Activated T-cell treated with anti-CD3 and anti-CD28 coated beads, Interleukin-2, amount 50 U/mL, for 72 hours (primary cell): ENCODE measurements around the gene TPRA1. TPM values are rescaled to one million over a fixed set of nuclear protein-coding genes. Genes with fewer than 3 reads are reported as not detected.

Experiments used
- ATAC-seq, 2 donors: fragments of 150-1000 bp; cut with Tn5 transposase; replicated peaks in 1 of 2; 2 replicates each; pipeline ENCODE4 v1.10.0; 2021; ENCODE audit warnings: moderate library complexity in 2 of 2, mild to moderate bottlenecking in 1 of 2
- DNase-seq, 2 donors: peaks; one replicate each; pipeline ENCODE4 v3.0.0; 2021 to 2022; ENCODE audit warnings: mixed read lengths in 1 of 2
- H3K27ac Mint-ChIP-seq: one replicate; pipeline ENCODE4 v1.8.0; 2022; ENCODE audit warnings: mild to moderate bottlenecking, moderate library complexity, mixed read lengths
- H3K27me3 Mint-ChIP-seq: one replicate; pipeline ENCODE4 v1.8.0; 2022; ENCODE audit warnings: low read depth, mixed read lengths
- H3K36me3 Mint-ChIP-seq, 2 donors: one replicate each; pipeline ENCODE4 v1.8.0; 2022; ENCODE audit warnings: mixed read lengths in 2 of 2, mild to moderate bottlenecking in 1 of 2; ENCODE audit not compliant: insufficient read depth in 2 of 2
- H3K4me1 Mint-ChIP-seq: one replicate; pipeline ENCODE4 v1.8.0; 2022; ENCODE audit warnings: low read depth, mixed read lengths
- H3K4me3 Mint-ChIP-seq, 2 donors: one replicate each; pipeline ENCODE4 v1.8.0; 2022; ENCODE audit warnings: mild to moderate bottlenecking in 2 of 2, mixed read lengths in 2 of 2, moderate library complexity in 2 of 2
- H3K9me3 Mint-ChIP-seq, 2 donors: one replicate each; pipeline ENCODE4 v1.8.0; 2022; ENCODE audit warnings: mixed read lengths in 2 of 2
- total RNA-seq, 2 donors: library from RNA; stranded (reverse); gene quantifications; one replicate each; pipeline ENCODE4 v1.2.3, GENCODE V29; 2022

Gene TPRA1
- total RNA-seq, 2 donors from 2014 or later: 31.1 to 39.0 TPM

DNA sequence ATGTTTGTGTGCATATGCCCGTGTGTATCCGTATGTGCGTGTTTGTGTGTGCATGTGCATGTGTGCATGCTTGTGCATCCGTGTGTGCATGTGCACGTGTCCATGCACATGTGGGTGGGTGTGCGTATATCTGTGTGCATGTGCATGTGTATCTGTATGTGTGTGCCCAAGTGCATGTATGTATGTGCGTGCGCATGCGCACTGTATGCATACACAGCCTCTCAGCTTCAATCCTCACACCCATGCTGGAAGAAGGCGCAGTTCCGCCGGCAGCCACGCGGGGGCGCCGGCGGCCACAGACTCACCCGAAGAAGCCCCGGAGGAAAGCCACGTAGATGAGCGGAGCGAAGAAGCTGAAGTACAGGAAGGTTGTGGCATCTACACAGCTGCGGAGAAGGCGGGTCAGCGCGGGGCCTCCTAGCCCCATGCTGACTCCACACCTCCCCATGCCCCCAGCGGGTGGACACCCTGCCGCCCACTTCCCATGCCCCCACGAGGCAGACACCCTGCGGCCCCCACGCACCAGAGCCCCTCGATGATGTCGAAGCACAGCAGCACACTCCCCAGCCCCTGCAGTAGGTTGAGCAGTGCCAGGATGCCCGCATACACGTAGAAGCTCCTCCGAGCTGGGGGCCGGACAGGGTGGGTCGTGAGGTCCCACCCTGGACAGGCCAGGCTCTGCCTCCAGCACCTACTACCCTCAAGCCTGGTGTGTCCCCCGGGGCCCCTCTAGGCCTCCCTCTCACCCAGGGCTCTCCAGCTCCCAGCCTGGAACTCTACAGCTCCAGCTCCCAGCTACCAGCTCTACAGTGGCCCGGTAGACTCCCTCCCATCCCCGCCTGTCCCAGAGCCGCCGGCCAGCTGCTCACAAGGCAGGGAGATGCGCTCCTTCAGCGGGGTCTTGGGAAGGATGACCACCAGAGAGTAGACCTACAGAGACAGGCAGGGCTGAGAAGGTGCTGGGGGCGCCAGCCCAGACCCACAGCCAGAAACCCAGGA, 15.4 kb downstream of the TPRA1 start:
- Mint-ChIP-seq H3K9me3 (no peaks in the 10 kb centered on the region), H3K27me3 (no peaks in the 10 kb centered on the region), H3K36me3 (peaks cover 2 to 3% of the 10 kb centered on the region in 2 donors), H3K4me1 (peaks cover 12% of the 10 kb centered on the region), H3K27ac (no peak overlapping the region), H3K4me3 (peak overlapping the region in 1 of 2 donors; percentile 27)
- ATAC-seq: peak; percentile 92
- DNase-seq: peak; percentile 78 to 88

DNA sequence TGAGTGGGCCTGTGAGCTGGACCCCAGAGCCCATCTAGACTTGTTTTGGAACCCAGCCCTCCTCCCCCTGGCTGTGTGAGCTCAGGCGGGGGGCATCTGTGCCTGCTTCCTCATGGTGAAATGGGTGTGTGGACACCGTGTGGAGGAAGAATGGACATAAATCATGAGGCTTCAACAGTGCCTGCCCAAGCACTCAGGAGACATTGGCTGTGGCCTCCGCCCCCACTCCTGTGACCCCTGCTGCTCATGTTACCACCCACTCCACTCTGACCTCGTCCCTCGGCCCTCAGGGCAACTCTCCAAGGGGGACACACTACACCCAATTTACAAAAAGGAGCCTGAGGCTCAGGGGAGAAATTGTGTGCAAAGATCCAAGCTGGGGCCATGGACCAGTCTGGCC, 16.6 kb downstream of the TPRA1 start:
- peaks cover 8% of the 10 kb centered on the region for H3K4me1 Mint-ChIP-seq
- DNase-seq: no peak
- ATAC-seq: no peak
- H3K4me3 Mint-ChIP-seq: no peak overlapping the region
- peaks cover 2 to 3% of the 10 kb centered on the region in 2 donors for H3K36me3 Mint-ChIP-seq
- H3K9me3 Mint-ChIP-seq: no peaks in the 10 kb centered on the region
- H3K27me3 Mint-ChIP-seq: no peaks in the 10 kb centered on the region
- H3K27ac Mint-ChIP-seq: no peak overlapping the region

DNA sequence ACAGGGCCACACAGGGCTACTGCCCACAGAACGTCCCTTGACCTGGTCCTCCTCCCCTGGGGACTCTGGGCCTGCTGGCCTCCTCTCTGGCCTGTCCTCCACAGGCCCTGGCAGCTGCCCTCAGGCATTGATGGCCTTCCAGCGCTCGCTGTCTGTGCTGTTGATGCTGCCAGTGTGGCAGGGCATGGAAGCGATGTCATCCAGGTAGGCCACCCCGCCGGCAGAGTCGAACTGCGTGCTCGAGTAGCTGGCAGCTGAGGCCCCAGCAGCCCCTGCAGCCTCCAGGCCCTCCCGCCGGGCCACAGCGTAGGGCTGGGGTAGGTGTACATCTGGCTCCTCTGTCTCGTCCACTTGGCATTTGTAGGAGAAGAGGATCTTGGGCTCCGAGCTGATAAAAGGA, 17.1 kb downstream of the TPRA1 start:
- DNase-seq (no peak), ATAC-seq (no peak)
- H3K27ac Mint-ChIP-seq: no peak overlapping the region
- H3K36me3 Mint-ChIP-seq: peaks cover 2 to 3% of the 10 kb centered on the region in 2 donors
- H3K9me3 Mint-ChIP-seq: no peaks in the 10 kb centered on the region
- peaks cover 8% of the 10 kb centered on the region for H3K4me1 Mint-ChIP-seq
- H3K4me3 Mint-ChIP-seq: no peak overlapping the region
- H3K27me3 Mint-ChIP-seq: no peaks in the 10 kb centered on the region

DNA sequence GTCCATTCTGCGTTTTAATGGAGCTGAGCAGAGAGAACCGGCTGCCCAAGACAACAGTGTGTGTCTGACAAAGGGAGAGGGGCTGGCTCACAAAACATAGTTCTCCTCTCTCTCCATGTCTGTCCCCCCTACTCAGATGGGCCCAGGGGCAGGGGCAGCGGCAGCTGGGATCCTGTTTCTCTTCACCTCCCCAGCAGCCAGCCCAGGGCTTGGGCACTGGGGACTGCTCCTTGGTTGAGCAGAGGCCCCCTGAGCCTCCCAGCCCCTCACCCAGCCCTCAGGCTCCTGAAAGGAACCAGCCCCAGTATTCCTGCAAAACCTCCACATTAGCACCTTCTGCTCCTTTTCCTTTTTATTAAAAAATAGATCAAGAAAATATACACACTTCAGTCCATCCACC, 17.8 kb downstream of the TPRA1 start:
- Mint-ChIP-seq H3K27me3 (no peaks in the 10 kb centered on the region), H3K4me1 (peaks cover 8% of the 10 kb centered on the region), H3K9me3 (no peaks in the 10 kb centered on the region), H3K4me3 (no peak overlapping the region), H3K27ac (no peak overlapping the region), H3K36me3 (peaks cover 2 to 3% of the 10 kb centered on the region in 2 donors)
- ATAC-seq (no peak), DNase-seq (no peak)

DNA sequence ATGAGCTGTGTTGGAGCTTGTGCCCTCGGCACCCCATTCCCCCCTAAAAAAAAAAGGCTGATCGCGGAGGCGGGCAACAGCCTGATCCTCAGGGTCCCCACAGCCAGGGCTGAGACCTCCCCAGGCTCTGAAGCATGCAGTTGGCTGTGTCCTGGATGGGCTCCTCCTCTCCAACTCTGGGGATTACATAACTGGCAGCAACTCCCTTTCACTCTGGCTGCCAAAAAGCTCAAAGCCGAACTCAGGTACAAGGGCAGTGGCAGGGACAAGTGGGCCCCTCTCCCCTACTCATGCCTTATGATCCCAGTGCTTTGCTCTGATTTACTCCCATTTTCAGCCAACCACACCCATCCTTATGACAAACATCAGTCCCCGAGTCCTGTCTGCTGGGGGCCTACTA, 18.3 kb downstream of the TPRA1 start:
- no peak for ATAC-seq
- Mint-ChIP-seq H3K36me3 (peaks cover 2 to 3% of the 10 kb centered on the region in 2 donors), H3K9me3 (no peaks in the 10 kb centered on the region), H3K27ac (no peak overlapping the region), H3K4me3 (no peak overlapping the region), H3K27me3 (no peaks in the 10 kb centered on the region), H3K4me1 (peaks cover 8% of the 10 kb centered on the region)
- DNase-seq: no peak

- H3K4me1 Mint-ChIP-seq: peaks cover 8% of the 10 kb centered on the region
- peaks cover 2 to 3% of the 10 kb centered on the region in 2 donors for H3K36me3 Mint-ChIP-seq
- no peak for ATAC-seq
- H3K27ac Mint-ChIP-seq: no peak overlapping the region
- no peaks in the 10 kb centered on the region for H3K27me3 Mint-ChIP-seq
- DNase-seq: no peak
- H3K4me3 Mint-ChIP-seq: no peak overlapping the region
- H3K9me3 Mint-ChIP-seq: no peaks in the 10 kb centered on the region
These were observed 20.0 kb downstream of the TPRA1 start for GRCh38 chr3:127570520-127570919.

GRCh38 chr3:127569160-127569559, 21.4 kb downstream of the TPRA1 start:
- DNase-seq (no peak), ATAC-seq (no peak)
- H3K4me1 Mint-ChIP-seq: no peaks in the 10 kb centered on the region
- H3K4me3 Mint-ChIP-seq: no peak overlapping the region
- peaks cover 0 to 3% of the 10 kb centered on the region in 2 donors for H3K36me3 Mint-ChIP-seq
- H3K27ac Mint-ChIP-seq: no peak overlapping the region
- H3K27me3 Mint-ChIP-seq: peaks cover 4% of the 10 kb centered on the region
- no peaks in the 10 kb centered on the region for H3K9me3 Mint-ChIP-seq

DNA sequence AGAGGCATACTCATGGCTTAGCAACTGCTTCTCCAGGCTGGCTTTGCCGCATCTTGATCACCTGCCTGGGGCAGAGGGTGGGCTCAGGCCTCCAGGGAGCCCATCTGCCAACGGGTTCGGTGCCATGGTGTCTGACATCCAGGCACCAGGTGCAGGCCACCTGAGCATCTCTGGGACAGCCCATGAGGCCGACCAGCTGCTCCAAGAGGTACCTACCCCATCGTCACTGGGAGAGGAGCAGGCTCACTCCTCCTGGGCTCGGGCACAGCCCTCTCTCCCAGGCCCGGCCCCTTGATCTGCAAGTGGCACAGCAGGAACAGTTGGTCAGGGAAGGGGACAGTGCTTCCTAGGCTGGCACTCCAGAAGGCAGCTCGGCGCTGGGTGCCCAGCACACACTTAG, 21.9 kb downstream of the TPRA1 start:
- no peak for ATAC-seq
- peaks cover 0 to 3% of the 10 kb centered on the region in 2 donors for H3K36me3 Mint-ChIP-seq
- H3K27me3 Mint-ChIP-seq: peaks cover 10% of the 10 kb centered on the region
- H3K27ac Mint-ChIP-seq: no peak overlapping the region
- H3K9me3 Mint-ChIP-seq: no peaks in the 10 kb centered on the region
- H3K4me3 Mint-ChIP-seq: no peak overlapping the region
- DNase-seq: no peak
- no peaks in the 10 kb centered on the region for H3K4me1 Mint-ChIP-seq

GRCh38 chr3:127566833-127567232, 23.7 kb downstream of the TPRA1 start:
- Mint-ChIP-seq H3K4me3 (no peak overlapping the region), H3K27me3 (peaks cover 18% of the 10 kb centered on the region), H3K27ac (no peak overlapping the region), H3K4me1 (peaks cover 6% of the 10 kb centered on the region), H3K36me3 (no peaks in the 10 kb centered on the region), H3K9me3 (peaks cover 0 to 2% of the 10 kb centered on the region in 2 donors)
- DNase-seq (no peak), ATAC-seq (no peak)

DNA sequence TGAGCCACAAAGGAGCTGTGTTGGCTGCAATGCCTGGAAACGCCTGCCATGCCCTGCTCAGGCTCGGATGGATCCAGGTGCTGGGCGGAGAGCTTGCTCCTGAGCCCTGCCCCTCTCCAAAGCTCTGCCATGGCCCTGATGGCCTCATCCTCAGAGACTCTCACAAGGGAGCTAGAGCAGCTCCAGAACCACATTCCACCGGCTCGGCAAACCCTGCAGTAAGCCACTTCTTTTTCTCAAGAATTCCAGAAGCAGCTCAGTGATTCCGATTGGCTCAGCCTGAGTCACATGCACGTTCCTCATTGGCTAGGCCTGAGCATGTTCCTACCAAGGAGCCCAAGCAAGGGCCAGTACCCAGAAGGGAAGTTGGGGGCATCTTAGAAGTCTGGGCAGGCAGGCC, 24.8 kb downstream of the TPRA1 start:
- H3K4me3 Mint-ChIP-seq: no peak overlapping the region
- ATAC-seq (no peak), DNase-seq (no peak)
- no peak overlapping the region for H3K27ac Mint-ChIP-seq
- H3K9me3 Mint-ChIP-seq: peaks cover 0 to 2% of the 10 kb centered on the region in 2 donors
- H3K27me3 Mint-ChIP-seq: peaks cover 18% of the 10 kb centered on the region
- H3K36me3 Mint-ChIP-seq: no peaks in the 10 kb centered on the region
- peaks cover 6% of the 10 kb centered on the region for H3K4me1 Mint-ChIP-seq

DNA sequence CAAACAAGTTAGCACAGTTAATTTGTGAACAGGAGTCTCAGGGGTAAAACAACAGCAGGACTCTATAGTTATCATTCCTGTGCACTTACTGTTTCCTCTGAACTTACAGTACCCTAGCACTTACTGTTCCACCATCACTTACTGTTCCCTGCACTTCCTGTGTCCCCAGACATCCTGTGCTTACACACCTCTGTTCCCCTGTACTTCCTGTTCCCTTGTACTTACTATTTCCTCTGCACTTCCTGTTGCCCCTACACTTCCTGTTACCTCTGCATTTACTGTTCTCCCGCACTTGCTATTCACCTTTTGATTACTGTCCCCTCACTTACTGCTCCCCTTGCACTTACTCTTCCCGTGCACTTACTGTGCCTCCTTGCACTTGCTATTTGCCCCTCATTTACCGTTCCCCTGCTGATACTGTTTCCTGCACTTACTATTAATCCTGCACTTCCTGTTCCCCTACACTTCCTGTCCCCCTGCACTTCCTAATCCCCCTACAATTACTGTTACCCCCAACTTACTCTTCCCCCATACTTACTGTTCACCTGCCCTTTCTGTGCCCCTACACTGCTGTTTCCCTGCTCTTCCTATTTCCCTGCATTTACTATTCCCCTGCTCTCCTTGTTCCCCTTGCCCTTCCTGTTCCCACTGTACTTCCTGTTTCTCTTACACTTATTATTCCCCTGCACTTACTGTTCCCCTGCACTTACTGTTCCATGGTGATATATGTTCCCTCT, 30.3 kb downstream of the TPRA1 start:
- H3K36me3 Mint-ChIP-seq: peaks cover 7 to 8% of the 10 kb centered on the region in 2 donors
- no peak for DNase-seq
- peaks cover 9 to 10% of the 10 kb centered on the region in 2 donors for H3K9me3 Mint-ChIP-seq
- peaks cover 18% of the 10 kb centered on the region for H3K27me3 Mint-ChIP-seq
- peaks cover 15% of the 10 kb centered on the region for H3K4me1 Mint-ChIP-seq
- H3K4me3 Mint-ChIP-seq: no peak overlapping the region
- ATAC-seq: no peak
- H3K27ac Mint-ChIP-seq: no peak overlapping the region

- DNase-seq (no peak), ATAC-seq (no peak)
- peaks cover 9% of the 10 kb centered on the region in 2 donors for H3K9me3 Mint-ChIP-seq
- no peak overlapping the region for H3K27ac Mint-ChIP-seq
- H3K4me3 Mint-ChIP-seq: no peak overlapping the region
- H3K27me3 Mint-ChIP-seq: peaks cover 8% of the 10 kb centered on the region
- peaks cover 9% of the 10 kb centered on the region for H3K4me1 Mint-ChIP-seq
- peaks cover 7 to 8% of the 10 kb centered on the region in 2 donors for H3K36me3 Mint-ChIP-seq
These were observed 34.0 kb downstream of the TPRA1 start for GRCh38 chr3:127556565-127556964.

- H3K9me3 Mint-ChIP-seq: peaks cover 4% of the 10 kb centered on the region in 2 donors
- no peak for DNase-seq
- H3K27ac Mint-ChIP-seq: no peak overlapping the region
- H3K36me3 Mint-ChIP-seq: peaks cover 3 to 4% of the 10 kb centered on the region in 2 donors
- peaks cover 3% of the 10 kb centered on the region for H3K4me1 Mint-ChIP-seq
- no peak overlapping the region for H3K4me3 Mint-ChIP-seq
- no peak for ATAC-seq
- peaks cover 8% of the 10 kb centered on the region for H3K27me3 Mint-ChIP-seq
These were observed 35.4 kb downstream of the TPRA1 start for GRCh38 chr3:127555108-127555507.
